Measurements from ENCODE around the gene RAB40C.

GRCh38 chr16:583815-584591 lies 5.9 kb upstream of the RAB40C start:
- TF ChIP-seq CTCF (IDR thresholded peaks at IDR 0.05; ENCODE audit: low read depth, low read length) (no peak), EZH2phosphoT487 (IDR thresholded peaks at IDR 0.05; ENCODE audit: low read depth) (no peak)
